T47D (cell line): ENCODE results near the gene CBFA2T3.
A peak's percentile ranks its signal among the peaks of the same experiment; 100 is the strongest.

Source experiments
- DNase-seq, 2 experiments: peaks; one replicate each; pipeline versions ENCODE4 v3.0.0 to v3.0.0-alpha.2; 2011 to 2012; ENCODE audit warnings: low read depth in 1 of 2, low spot score in 1 of 2
- JUND ChIP-seq: IDR thresholded peaks from 2 replicates; pipeline ENCODE4 v1.6.1; 2012; ENCODE audit warnings: low read depth
- in situ Hi-C: cut with HindIII; loops from 2 replicates; pipeline ENCODE4 v1.10.0; 2016; ENCODE audit warnings: low sequenced_read_pairs, low pct_unique_long_range_greater_than_20kb

The CBFA2T3 gene

DNA sequence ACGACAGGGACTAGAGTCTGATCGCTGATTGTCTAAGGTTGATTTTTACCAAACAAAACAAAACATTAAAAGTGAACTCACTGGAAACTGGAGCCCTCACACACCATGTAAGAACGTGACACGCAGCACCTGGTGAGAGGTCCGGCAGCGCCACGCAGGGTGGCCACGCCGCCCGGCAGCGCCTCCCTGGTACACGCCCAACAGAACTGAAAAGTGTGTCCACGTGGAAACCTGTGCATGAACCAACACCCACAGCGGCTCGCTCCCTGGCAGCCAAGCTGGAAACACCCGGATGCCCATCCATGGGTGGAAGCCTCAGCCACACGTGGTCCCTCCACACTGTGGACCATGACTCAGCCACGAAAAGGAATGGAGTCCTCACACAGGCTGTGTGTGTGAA, 129.4 kb downstream of the CBFA2T3 start:
- no peak for DNase-seq
- TF ChIP-seq JUND = no peak
- in situ Hi-C loops = no loop called here

DNA sequence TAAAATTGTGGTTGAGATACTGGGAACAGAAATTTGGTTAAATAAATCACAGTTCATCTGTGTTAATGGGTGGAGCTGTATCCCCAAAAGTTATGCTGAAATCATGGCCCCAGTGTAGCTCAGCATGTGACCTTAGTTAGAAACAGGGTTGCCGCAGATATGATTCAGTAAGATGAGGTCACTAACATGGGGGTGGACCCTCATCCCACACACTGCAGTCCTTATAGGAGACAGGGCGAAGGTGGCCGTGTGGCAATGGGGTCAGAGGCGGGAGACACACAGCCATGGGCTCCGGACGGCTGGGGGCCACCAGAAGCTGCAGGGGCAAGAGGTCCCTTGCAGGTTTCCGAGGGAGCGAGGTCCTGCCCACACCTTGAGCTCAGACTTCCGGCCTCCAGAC, 130.9 kb downstream of the CBFA2T3 start:
- no peak for TF ChIP-seq JUND
- in situ Hi-C loops = no loop called here
- DNase-seq = no peak

DNA sequence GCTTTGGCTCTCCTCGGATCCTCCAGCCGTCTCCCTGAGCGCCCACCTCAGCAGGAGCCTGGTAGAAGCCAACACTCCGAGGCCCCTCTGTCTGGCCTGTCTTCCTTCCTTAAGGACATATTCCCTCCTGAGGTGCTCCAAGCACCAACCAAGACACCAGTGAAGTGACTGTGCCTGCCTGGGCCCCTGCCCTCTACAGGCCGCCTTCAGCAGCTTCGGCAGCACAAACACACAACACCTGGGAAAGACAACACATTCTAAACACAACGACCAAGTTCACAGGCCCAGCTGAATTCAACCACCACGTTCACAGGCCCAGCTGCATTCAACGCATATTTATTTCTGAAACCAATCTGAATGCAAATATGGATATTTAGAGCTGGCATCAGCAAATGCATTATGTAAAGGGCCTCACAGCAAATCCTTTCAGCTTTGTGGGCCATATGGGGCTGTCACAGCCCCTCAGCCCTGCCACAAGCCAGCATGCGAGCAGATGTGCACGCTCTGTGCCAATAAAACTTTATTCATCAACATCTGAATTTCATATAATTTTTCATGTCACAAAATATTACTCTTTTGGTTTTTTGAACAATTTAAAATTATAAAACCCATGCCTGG, 132.5 kb downstream of the CBFA2T3 start:
- in situ Hi-C loops = no loop called here
- no peak for TF ChIP-seq JUND
- peak in 1 of 2 experiments; percentile 36 for DNase-seq

DNA sequence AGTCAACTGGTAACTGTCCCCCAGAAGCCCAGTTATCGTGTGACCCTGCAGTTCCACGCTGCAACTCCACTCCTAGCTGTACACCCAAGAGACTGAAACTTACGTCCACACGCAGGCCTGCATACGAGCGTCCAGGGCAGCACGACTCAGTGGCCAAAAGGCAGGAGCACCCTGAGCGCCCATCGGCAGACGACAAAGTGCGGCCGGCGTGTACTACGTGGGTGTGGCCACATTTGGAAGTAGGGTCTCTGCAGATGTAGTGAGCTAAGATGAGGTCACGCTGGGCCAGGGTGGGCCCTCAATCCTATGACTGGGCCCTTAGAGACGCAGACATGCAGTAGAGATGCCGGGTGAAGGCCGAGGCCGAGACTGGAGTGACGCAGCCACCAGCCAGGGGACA, 133.8 kb downstream of the CBFA2T3 start:
- in situ Hi-C loops = no loop called here
- TF ChIP-seq JUND = no peak
- DNase-seq = no peak

DNA sequence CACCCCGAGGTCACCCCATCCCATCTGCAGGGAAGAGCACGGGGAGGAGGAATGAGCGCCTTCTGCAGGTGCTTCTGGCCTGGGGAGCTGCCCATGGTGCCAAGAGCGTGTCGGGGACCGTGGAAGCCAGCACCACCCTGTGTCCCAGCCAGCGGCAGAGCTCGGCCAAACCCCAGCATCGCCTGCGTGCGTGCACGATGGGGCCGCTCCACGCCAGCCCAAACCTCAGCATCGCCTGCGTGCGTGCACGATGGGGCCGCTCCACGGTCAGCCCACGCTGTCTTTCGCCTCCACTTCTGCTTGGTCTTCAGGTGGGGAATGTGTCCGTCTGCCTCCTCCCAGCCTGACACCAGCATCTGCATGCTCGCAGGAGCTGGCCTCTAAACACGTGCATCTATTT, 134.2 kb downstream of the CBFA2T3 start:
- in situ Hi-C loops = no loop called here
- no peak for TF ChIP-seq JUND

DNA sequence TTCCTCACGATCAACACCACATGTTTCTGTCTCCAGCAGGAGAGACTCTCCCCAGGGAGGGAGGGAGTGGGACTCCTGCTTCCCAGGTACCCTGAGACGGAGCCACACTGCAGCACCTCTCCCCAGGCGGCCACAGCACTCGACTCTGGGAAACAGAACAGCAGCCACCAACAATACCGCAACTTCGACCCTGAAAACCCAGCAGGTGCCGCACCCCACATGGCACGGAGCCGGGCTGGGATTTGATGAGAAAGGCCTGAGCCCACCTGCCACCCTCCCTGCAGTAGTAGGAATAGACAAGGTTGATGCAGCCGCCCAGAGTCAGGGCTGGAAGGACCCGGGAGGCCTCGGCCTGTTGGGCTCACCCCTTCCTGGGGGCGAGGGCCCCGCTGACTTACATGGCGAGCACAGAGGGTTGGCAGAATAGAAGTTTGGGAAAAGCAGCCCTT, 134.7 kb downstream of the CBFA2T3 start:
- TF ChIP-seq JUND = no peak
- in situ Hi-C loops = no loop called here
- DNase-seq = no peak

More for the DNA sequence above, 134.2 kb downstream of the CBFA2T3 start:
- no peak for DNase-seq

DNA sequence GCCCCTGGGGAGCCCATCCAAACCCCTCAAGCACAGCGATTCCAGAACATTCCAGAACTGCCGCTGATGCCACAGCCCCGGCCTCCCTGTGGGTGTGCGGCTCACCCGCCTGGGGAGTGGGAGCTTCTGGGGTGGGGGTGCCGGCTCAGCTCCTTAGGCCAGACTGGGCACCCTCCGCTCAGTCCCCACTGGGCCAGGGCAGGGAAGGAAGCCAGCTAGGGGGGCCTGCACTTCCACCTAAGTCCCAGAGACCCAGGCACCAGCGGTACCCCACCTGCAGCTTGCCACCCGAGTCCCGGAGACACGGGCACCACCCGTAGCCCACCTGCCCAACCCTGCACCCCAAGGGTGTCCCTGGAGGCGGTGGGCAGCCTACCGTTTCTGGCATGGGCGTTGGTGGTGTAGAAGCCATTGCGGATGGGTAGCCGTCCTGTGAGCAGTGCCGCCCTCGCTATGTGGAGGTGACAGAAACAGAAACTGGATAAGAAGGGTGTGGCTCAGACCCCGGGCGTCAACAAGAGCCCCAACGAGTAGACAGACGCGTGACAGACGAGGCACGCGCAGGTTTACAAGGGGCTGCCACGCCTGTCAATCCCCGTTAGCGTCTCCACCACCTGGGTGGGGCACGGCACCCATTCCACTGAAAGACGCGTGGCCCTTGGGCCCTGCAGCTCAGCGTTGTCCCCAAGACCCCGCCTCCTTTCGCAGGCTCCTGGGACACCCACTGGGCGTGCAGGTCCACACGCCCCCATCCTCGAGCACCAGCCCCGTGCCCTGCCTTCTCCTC, 135.3 kb downstream of the CBFA2T3 start:
- in situ Hi-C loops = no loop called here
- TF ChIP-seq JUND = no peak
- DNase-seq = no peak

DNA sequence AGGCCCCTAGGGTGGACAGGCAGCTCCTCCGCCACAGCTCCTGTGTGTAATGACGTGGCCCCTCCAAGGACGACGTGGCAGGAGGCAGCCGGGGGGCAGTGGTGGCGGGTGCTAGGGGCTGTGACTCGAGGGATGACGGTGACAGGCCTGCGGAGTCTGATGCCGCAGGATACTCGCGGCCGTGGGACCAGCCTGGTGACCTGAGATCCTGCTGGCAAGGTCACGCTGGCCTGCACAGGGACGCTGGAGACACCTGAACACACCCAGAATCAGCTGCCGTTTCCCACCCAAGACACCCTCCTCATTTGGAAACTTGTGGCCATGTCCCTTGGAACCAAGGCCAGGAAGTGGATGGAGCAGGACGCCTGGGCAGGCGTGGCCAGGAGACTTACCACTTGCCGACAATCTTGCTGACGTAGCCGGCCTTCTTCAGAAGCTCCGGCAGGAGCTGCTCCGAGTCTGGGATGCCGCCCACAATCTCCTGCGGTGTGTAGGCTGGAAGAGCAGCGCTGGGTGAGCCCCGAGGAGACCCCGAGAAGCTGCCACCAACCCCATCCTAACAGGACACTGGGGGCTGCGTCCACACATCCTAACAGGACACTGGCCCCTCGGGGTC, 136.3 kb downstream of the CBFA2T3 start:
- no peak for TF ChIP-seq JUND
- in situ Hi-C loops = no loop called here
- no peak for DNase-seq

DNA sequence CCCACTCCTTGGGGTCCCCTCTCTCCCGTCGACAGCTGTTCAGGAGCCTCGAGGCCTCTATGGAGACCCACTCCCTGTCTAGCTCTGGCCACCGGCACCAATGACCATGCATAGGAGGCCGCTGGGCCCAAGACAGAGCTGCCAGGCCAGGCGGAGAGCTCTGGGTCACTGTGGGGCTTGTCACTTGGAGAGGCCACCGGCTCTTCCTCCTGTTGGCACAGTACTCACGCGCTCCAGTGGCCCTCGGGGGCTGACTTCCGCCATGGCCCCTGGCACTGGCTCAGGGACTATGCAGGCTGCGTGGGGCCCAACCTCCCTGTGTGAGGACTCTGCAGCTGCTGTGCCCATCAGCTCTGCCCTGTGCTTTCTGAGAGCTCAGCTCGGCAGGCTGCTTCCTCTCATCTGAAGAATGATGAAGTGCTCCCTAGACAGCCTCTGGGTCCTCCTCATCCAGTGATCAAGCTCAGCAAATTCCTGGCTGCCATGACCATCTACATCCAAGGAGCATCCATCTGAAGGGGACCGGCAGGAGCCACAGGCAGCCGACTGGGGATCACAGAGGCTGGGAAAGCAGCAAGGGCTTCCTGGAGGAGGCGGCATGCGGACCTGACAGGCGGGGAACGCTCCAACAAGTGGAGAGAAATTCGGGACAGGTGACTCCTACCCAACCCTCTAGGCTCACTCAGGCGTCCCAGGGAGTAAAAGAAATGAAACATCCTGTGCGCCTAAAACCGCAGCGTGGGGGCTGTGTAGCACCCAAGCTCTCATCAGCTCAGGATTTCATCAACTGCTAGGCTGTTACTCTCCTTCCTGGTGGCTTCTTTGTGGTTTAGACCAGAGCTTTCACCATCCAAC, 137.0 kb downstream of the CBFA2T3 start:
- no peak for DNase-seq
- in situ Hi-C loops = no loop called here
- no peak for TF ChIP-seq JUND

DNA sequence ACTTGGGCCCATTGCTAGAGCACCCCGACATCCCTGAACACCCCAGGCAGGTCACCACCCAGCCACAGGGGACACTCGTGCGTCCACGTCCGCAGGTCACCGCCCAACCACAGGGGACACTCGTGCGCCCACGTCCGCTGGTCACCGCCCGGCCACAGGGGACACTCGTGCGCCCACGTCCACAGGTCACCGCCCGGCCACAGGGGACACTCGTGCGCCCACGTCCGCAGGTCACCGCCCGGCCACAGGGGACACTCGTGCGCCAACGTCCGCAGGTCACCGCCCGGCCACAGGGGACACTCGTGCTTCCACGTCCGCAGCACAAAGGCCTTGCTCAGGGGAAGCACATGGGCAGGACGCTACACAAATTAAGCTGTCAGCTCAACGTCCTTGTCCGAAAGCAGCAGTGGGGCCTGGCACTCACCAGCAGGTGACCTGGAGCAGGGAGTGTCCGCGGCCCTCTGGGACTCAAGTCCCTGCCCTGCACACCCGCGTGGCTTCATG, 137.9 kb downstream of the CBFA2T3 start:
- in situ Hi-C loops = no loop called here
- no peak for TF ChIP-seq JUND
- peak in 1 of 2 experiments; percentile 16 for DNase-seq

DNA sequence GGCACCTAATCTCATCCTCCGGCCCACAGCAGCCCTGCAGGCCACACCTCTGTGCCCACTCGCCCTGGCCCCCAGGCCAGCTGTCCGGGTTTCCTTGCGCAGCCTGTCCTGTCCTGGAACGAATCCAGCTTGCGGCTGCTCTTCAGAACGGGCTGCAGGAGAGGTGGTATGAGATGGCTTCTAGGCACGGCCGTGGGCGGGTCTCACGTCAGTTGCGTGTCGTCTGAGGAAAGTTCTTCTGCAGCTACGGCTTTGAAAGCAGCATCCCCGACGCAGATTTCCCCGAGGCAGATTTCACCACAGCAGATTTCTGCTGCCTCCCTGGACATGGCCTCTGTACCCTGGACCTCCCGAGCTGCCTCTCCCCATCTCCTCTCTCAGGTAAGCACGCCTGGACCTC, 138.4 kb downstream of the CBFA2T3 start:
- no peak for DNase-seq
- in situ Hi-C loops = no loop called here
- TF ChIP-seq JUND = no peak

DNA sequence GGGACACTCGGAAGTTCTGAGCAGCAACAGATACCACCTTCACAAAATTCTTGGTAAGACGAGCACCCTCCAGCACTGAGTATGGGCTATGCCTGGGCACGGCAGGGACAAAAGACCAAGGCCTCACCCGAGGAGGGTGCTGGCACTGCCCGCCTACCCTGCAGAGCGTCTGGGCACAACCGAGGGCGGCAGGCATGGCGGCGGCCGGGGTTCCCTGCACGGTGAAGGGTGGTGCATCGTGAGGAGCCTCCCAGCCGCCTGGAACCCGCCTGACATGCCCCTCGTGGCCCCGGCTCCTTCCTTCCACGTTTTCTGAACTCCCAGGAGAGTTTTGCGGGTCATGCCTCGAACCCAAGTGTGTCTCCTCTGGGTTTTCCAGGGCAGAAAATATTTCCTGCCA, 139.2 kb downstream of the CBFA2T3 start:
- in situ Hi-C loops = no loop called here
- no peak for TF ChIP-seq JUND
- no peak for DNase-seq
